Nephron (organoid): ENCODE results near the gene TNFRSF17.
"Not testable (repeated sequence)": the region's sequence is repeated elsewhere in the genome, so short reads cannot be mapped to it uniquely, and the experiment has no call there.

Source experiments
- H3K27ac Mint-ChIP-seq, 3 experiments: 2 replicates each; pipeline ENCODE4 v1.8.0; 2020; ENCODE audit warnings: mixed read lengths in 3 of 3, mild to moderate bottlenecking in 2 of 3, moderate library complexity in 1 of 3
- H3K27me3 Mint-ChIP-seq: 2 replicates; pipeline ENCODE4 v1.8.0; 2021; ENCODE audit warnings: low read depth, mild to moderate bottlenecking, moderate library complexity, mixed read lengths
- H3K36me3 Mint-ChIP-seq: 2 replicates; pipeline ENCODE4 v1.8.0; 2020; ENCODE audit warnings: low read depth, mixed read lengths
- H3K4me1 Mint-ChIP-seq: 2 replicates; pipeline ENCODE4 v1.8.0; 2020; ENCODE audit warnings: mixed read lengths
- H3K4me3 Mint-ChIP-seq, 3 experiments: 2 replicates each; pipeline ENCODE4 v1.8.0; 2020; ENCODE audit warnings: mild to moderate bottlenecking in 3 of 3, mixed read lengths in 3 of 3, moderate library complexity in 2 of 3
- H3K9me3 Mint-ChIP-seq: 2 replicates; pipeline ENCODE4 v1.8.0; 2020; ENCODE audit warnings: mixed read lengths
- CTCF ChIP-seq, 3 experiments: fragments of 200-600 bp; sonication (generic); IDR thresholded peaks; one replicate each; pipeline ENCODE4 v1.5.0; 2021; ENCODE audit warnings: antibody characterized with exemption in 3 of 3; ENCODE audit not compliant: unreplicated experiment in 3 of 3

The TNFRSF17 gene

GRCh38 chr16:11948819-11949218 is 16.2 kb upstream of the TNFRSF17 start:
- no peaks in the 10 kb centered on the region for H3K27me3 Mint-ChIP-seq
- H3K4me3 Mint-ChIP-seq: no peak overlapping the region
- peaks cover 6% of the 10 kb centered on the region for H3K4me1 Mint-ChIP-seq
- TF ChIP-seq CTCF (IDR thresholded peaks at IDR 0.05; ENCODE audit: unreplicated experiment in 3 of 3): no peak
- no peaks in the 10 kb centered on the region for H3K36me3 Mint-ChIP-seq
- no peak overlapping the region for H3K27ac Mint-ChIP-seq
- no peaks in the 10 kb centered on the region for H3K9me3 Mint-ChIP-seq

- no peak overlapping the region for H3K4me3 Mint-ChIP-seq
- no peaks in the 10 kb centered on the region for H3K27me3 Mint-ChIP-seq
- H3K4me1 Mint-ChIP-seq: peaks cover 6% of the 10 kb centered on the region
- H3K36me3 Mint-ChIP-seq: no peaks in the 10 kb centered on the region
- TF ChIP-seq CTCF (IDR thresholded peaks at IDR 0.05; ENCODE audit: unreplicated experiment in 3 of 3): peak; percentile 31 to 48 (median 44)
- H3K9me3 Mint-ChIP-seq: no peaks in the 10 kb centered on the region
- H3K27ac Mint-ChIP-seq: peak overlapping the region in 1 of 3 experiments; percentile 7
Observed at GRCh38 chr16:11949527-11949926, 15.5 kb upstream of the TNFRSF17 start.

- TF ChIP-seq CTCF (IDR thresholded peaks at IDR 0.05; ENCODE audit: unreplicated experiment in 3 of 3): no peak
- H3K9me3 Mint-ChIP-seq: no peaks in the 10 kb centered on the region
- peak overlapping the region in 2 of 3 experiments; percentile 39 to 78 for H3K27ac Mint-ChIP-seq
- no peaks in the 10 kb centered on the region for H3K27me3 Mint-ChIP-seq
- H3K36me3 Mint-ChIP-seq: no peaks in the 10 kb centered on the region
- H3K4me1 Mint-ChIP-seq: peaks cover 6% of the 10 kb centered on the region
- no peak overlapping the region for H3K4me3 Mint-ChIP-seq
Observed at GRCh38 chr16:11950388-11950787, 14.6 kb upstream of the TNFRSF17 start.

- H3K4me3 Mint-ChIP-seq, H3K4me1 Mint-ChIP-seq, H3K27ac Mint-ChIP-seq, H3K36me3 Mint-ChIP-seq, H3K27me3 Mint-ChIP-seq, H3K9me3 Mint-ChIP-seq: not testable (repeated sequence)
Observed at GRCh38 chr16:11953576-11953975, 11.4 kb upstream of the TNFRSF17 start.

GRCh38 chr16:11955713-11956123 is 9.3 kb upstream of the TNFRSF17 start:
- no peak for TF ChIP-seq CTCF (IDR thresholded peaks at IDR 0.05; ENCODE audit: unreplicated experiment in 3 of 3)
- Mint-ChIP-seq H3K27ac (peak overlapping the region in 1 of 3 experiments; percentile 49), H3K27me3 (no peaks in the 10 kb centered on the region), H3K4me3 (no peak overlapping the region), H3K36me3 (peaks cover 4% of the 10 kb centered on the region), H3K4me1 (peaks cover 1% of the 10 kb centered on the region), H3K9me3 (no peaks in the 10 kb centered on the region)

GRCh38 chr16:11956558-11956957 is 8.5 kb upstream of the TNFRSF17 start:
- no peaks in the 10 kb centered on the region for H3K4me1 Mint-ChIP-seq
- H3K9me3 Mint-ChIP-seq: no peaks in the 10 kb centered on the region
- TF ChIP-seq CTCF (IDR thresholded peaks at IDR 0.05; ENCODE audit: unreplicated experiment in 3 of 3): no peak
- H3K4me3 Mint-ChIP-seq: no peak overlapping the region
- H3K36me3 Mint-ChIP-seq: peaks cover 4% of the 10 kb centered on the region
- H3K27ac Mint-ChIP-seq: no peak overlapping the region
- H3K27me3 Mint-ChIP-seq: no peaks in the 10 kb centered on the region
